ENCODE data around the gene NDUFV2.

Gene NDUFV2

GRCh38 chr18:9094307-9095226 is 7.9 kb upstream of the NDUFV2 start:
- no peak; the same call in 2 of the 3 replicates for ATAC-seq
- TF ChIP-seq ZNF70 (CRISPR knock-in tag; IDR thresholded peaks at IDR 0.05) (no peak), ZC3H10 (CRISPR knock-in tag; IDR thresholded peaks at IDR 0.05) (no peak), ARNTL (CRISPR knock-in tag; IDR thresholded peaks at IDR 0.05; ENCODE audit: borderline replicate concordance, low read depth) (no peak), OSR1 (CRISPR knock-in tag; IDR thresholded peaks at IDR 0.05) (no peak), ZFP30 (CRISPR knock-in tag; IDR thresholded peaks at IDR 0.05) (no peak), PPARA (CRISPR knock-in tag; IDR thresholded peaks at IDR 0.05; ENCODE audit: borderline replicate concordance) (no peak), RARB (CRISPR knock-in tag; IDR thresholded peaks at IDR 0.05) (no peak), GLIS3 (CRISPR knock-in tag; IDR thresholded peaks at IDR 0.05) (no peak), BACH2 (CRISPR knock-in tag; IDR thresholded peaks at IDR 0.05; ENCODE audit: borderline replicate concordance) (no peak), TSHZ2 (CRISPR knock-in tag; IDR thresholded peaks at IDR 0.05) (no peak), PATZ1 (CRISPR knock-in tag; IDR thresholded peaks at IDR 0.05; ENCODE audit: borderline replicate concordance) (no peak), CREB5 (CRISPR knock-in tag; IDR thresholded peaks at IDR 0.05; ENCODE audit: low read depth) (no peak)

GRCh38 chr18:9095297-9096006 is 7.0 kb upstream of the NDUFV2 start:
- TF ChIP-seq ZFP3 (CRISPR knock-in tag; IDR thresholded peaks at IDR 0.05) = no peak
- no peak for TF ChIP-seq GLIS3 (CRISPR knock-in tag; IDR thresholded peaks at IDR 0.05)
- no peak for TF ChIP-seq TOX (CRISPR knock-in tag; IDR thresholded peaks at IDR 0.05; ENCODE audit: borderline replicate concordance)
- TF ChIP-seq POU6F1 (CRISPR knock-in tag; IDR thresholded peaks at IDR 0.05; ENCODE audit: borderline replicate concordance, low read depth) = no peak
- no peak for TF ChIP-seq TCF4 (CRISPR knock-in tag; IDR thresholded peaks at IDR 0.05; ENCODE audit: borderline replicate concordance)
- no peak for TF ChIP-seq PATZ1 (CRISPR knock-in tag; IDR thresholded peaks at IDR 0.05; ENCODE audit: borderline replicate concordance)
- no peak for TF ChIP-seq SNAI2 (CRISPR knock-in tag; IDR thresholded peaks at IDR 0.05)
- ATAC-seq = no peak

- no peak for ATAC-seq
- TF ChIP-seq OSR1 (CRISPR knock-in tag; IDR thresholded peaks at IDR 0.05) = no peak
- TF ChIP-seq GLIS3 (CRISPR knock-in tag; IDR thresholded peaks at IDR 0.05) = no peak
- TF ChIP-seq POU6F1 (CRISPR knock-in tag; IDR thresholded peaks at IDR 0.05; ENCODE audit: borderline replicate concordance, low read depth) = no peak
- TF ChIP-seq SNAI2 (CRISPR knock-in tag; IDR thresholded peaks at IDR 0.05) = no peak
- TF ChIP-seq CSDC2 (CRISPR knock-in tag; IDR thresholded peaks at IDR 0.05) = no peak
- TF ChIP-seq ESRRG (CRISPR knock-in tag; IDR thresholded peaks at IDR 0.05) = no peak
- no peak for TF ChIP-seq ZNF70 (CRISPR knock-in tag; IDR thresholded peaks at IDR 0.05)
- no peak for TF ChIP-seq PPARA (CRISPR knock-in tag; IDR thresholded peaks at IDR 0.05; ENCODE audit: borderline replicate concordance)
- TF ChIP-seq TCF4 (CRISPR knock-in tag; IDR thresholded peaks at IDR 0.05; ENCODE audit: borderline replicate concordance) = no peak
- TF ChIP-seq CREB5 (CRISPR knock-in tag; IDR thresholded peaks at IDR 0.05; ENCODE audit: low read depth) = no peak
- TF ChIP-seq ISL1 (CRISPR knock-in tag; IDR thresholded peaks at IDR 0.05) = no peak
- no peak for TF ChIP-seq ZFP3 (CRISPR knock-in tag; IDR thresholded peaks at IDR 0.05)
Observed at GRCh38 chr18:9096007-9096371, 6.5 kb upstream of the NDUFV2 start.
